OCI-LY1 (cell line): Measurements from ENCODE around the gene EXOC3L1.

Source experiments
- H2AFZ ChIP-seq: fragments of 200-600 bp; sonication (generic), shearing (Covaris generic); 2 replicates; pipeline ENCODE4 v1.6.0; 2014; ENCODE audit warnings: antibody characterized with exemption, mild to moderate bottlenecking, low read length
- H3F3A ChIP-seq: fragments of 200-600 bp; sonication (generic), shearing (Covaris generic); 2 replicates; pipeline ENCODE4 v1.6.0; 2014; ENCODE audit warnings: mild to moderate bottlenecking, antibody characterized with exemption, low read length, moderate library complexity; ENCODE audit not compliant: insufficient read depth
- H3K27ac ChIP-seq: fragments of 200-600 bp; sonication (generic); 2 replicates; pipeline ENCODE4 v1.5.1; 2014; ENCODE audit warnings: low read length, mixed run types, mild to moderate bottlenecking, low read depth; ENCODE audit not compliant: poor library complexity, severe bottlenecking
- H3K27me3 ChIP-seq: fragments of 200-600 bp; sonication (generic); 2 replicates; pipeline ENCODE4 v1.6.0; 2014; ENCODE audit warnings: antibody characterized with exemption, mild to moderate bottlenecking, low read length, moderate library complexity; ENCODE audit not compliant: insufficient read depth
- H3K36me3 ChIP-seq: fragments of 200-600 bp; sonication (generic); 2 replicates; pipeline ENCODE4 v1.6.1; 2014; ENCODE audit warnings: mild to moderate bottlenecking, antibody characterized with exemption, low read length, moderate library complexity, mixed read lengths; ENCODE audit not compliant: insufficient read depth
- H3K4me1 ChIP-seq: fragments of 200-600 bp; sonication (generic); 2 replicates; pipeline ENCODE4 v1.5.1; 2014; ENCODE audit warnings: mild to moderate bottlenecking, low read length, moderate library complexity; ENCODE audit not compliant: insufficient read depth, severe bottlenecking
- H3K4me2 ChIP-seq: fragments of 200-600 bp; sonication (generic), shearing (Covaris generic); 2 replicates; pipeline ENCODE4 v1.6.1; 2014; ENCODE audit warnings: low read length
- H3K4me3 ChIP-seq: fragments of 200-600 bp; sonication (generic); 2 replicates; pipeline ENCODE4 v1.5.1; 2014; ENCODE audit warnings: low read length, low read depth, mild to moderate bottlenecking, mixed read lengths; ENCODE audit not compliant: poor library complexity, severe bottlenecking
- H3K79me2 ChIP-seq: fragments of 200-600 bp; shearing (Covaris generic); 2 replicates; pipeline ENCODE4 v1.6.1; 2016; ENCODE audit warnings: mixed run types, low read length, mixed read lengths; ENCODE audit not compliant: insufficient read depth
- H3K9ac ChIP-seq: fragments of 200-600 bp; sonication (generic), shearing (Covaris generic); 2 replicates; pipeline ENCODE4 v1.6.1; 2014; ENCODE audit warnings: mild to moderate bottlenecking, low read length, mixed read lengths
- H3K9me2 ChIP-seq: fragments of 200-600 bp; sonication (generic), shearing (Covaris generic); 2 replicates; pipeline ENCODE4 v1.6.1; 2014; ENCODE audit warnings: low read depth, mild to moderate bottlenecking, low read length, mixed read lengths
- H3K9me3 ChIP-seq: fragments of 200-600 bp; shearing (Covaris generic); 2 replicates; pipeline ENCODE4 v1.6.1; 2014; ENCODE audit warnings: low read length, mixed read lengths
- H4K20me1 ChIP-seq: fragments of 200-600 bp; sonication (generic), shearing (Covaris generic); 2 replicates; pipeline ENCODE4 v1.6.0; 2016; ENCODE audit warnings: mild to moderate bottlenecking, low read length; ENCODE audit not compliant: insufficient read depth
- CTCF ChIP-seq: fragments of 200-600 bp; sonication (generic), shearing (Covaris generic); IDR thresholded peaks from 2 replicates; pipeline ENCODE4 v1.5.1; 2017; ENCODE audit warnings: mild to moderate bottlenecking, antibody characterized with exemption, low read length, moderate library complexity, mixed read lengths
- EZH2 ChIP-seq: fragments of 200-600 bp; sonication (generic), shearing (Covaris generic); IDR thresholded peaks from 2 replicates; pipeline ENCODE4 v1.8.0; 2017; ENCODE audit warnings: borderline replicate concordance, mixed run types, mild to moderate bottlenecking, antibody characterized with exemption, low read length, moderate library complexity, mixed read lengths

The EXOC3L1 gene

GRCh38 chr16:67213197-67214019, 23.5 kb upstream of the EXOC3L1 start:
- H2AFZ ChIP-seq, result no peak overlapping the region
- H3K4me2 ChIP-seq, result no peak overlapping the region
- TF ChIP-seq EZH2 (no peak), CTCF (no peak)

GRCh38 chr16:67212766-67213165, 22.8 kb upstream of the EXOC3L1 start:
- no peaks in the 10 kb centered on the region for H4K20me1 ChIP-seq
- TF ChIP-seq EZH2, result no peak
- no peak for TF ChIP-seq CTCF

More at GRCh38 chr16:67213197-67214019, 23.5 kb upstream of the EXOC3L1 start:
- H3F3A ChIP-seq, result no peaks in the 10 kb centered on the region
- H3K4me3 ChIP-seq, result no peak overlapping the region
- no peaks in the 10 kb centered on the region for H3K9me3 ChIP-seq
- no peaks in the 10 kb centered on the region for H3K36me3 ChIP-seq
- H3K4me1 ChIP-seq, result no peaks in the 10 kb centered on the region
- H3K79me2 ChIP-seq, result no peaks in the 10 kb centered on the region
- H4K20me1 ChIP-seq, result no peaks in the 10 kb centered on the region
- H3K9me2 ChIP-seq, result no peaks in the 10 kb centered on the region
- H3K9ac ChIP-seq, result no peak overlapping the region
- H3K27me3 ChIP-seq, result no peaks in the 10 kb centered on the region
- H3K27ac ChIP-seq, result no peak overlapping the region

GRCh38 chr16:67211674-67212073, 21.7 kb upstream of the EXOC3L1 start:
- no peaks in the 10 kb centered on the region for H3F3A ChIP-seq
- H2AFZ ChIP-seq, result no peak overlapping the region
- H3K9me2 ChIP-seq, result no peaks in the 10 kb centered on the region
- H3K4me2 ChIP-seq, result no peak overlapping the region
- no peak overlapping the region for H3K9ac ChIP-seq
- H3K9me3 ChIP-seq, result no peaks in the 10 kb centered on the region
- H3K36me3 ChIP-seq, result no peaks in the 10 kb centered on the region
- H3K79me2 ChIP-seq, result no peaks in the 10 kb centered on the region
- H4K20me1 ChIP-seq, result no peaks in the 10 kb centered on the region
- TF ChIP-seq CTCF (no peak), EZH2 (no peak)
- no peaks in the 10 kb centered on the region for H3K4me1 ChIP-seq
- H3K27me3 ChIP-seq, result no peaks in the 10 kb centered on the region
- H3K4me3 ChIP-seq, result no peak overlapping the region
- no peak overlapping the region for H3K27ac ChIP-seq

More at GRCh38 chr16:67212766-67213165, 22.8 kb upstream of the EXOC3L1 start:
- no peak overlapping the region for H3K27ac ChIP-seq
- no peaks in the 10 kb centered on the region for H3K79me2 ChIP-seq
- H3K4me2 ChIP-seq, result no peak overlapping the region
- H3K9ac ChIP-seq, result no peak overlapping the region
- H2AFZ ChIP-seq, result no peak overlapping the region
- no peaks in the 10 kb centered on the region for H3K4me1 ChIP-seq
- H3K4me3 ChIP-seq, result no peak overlapping the region
- no peaks in the 10 kb centered on the region for H3K27me3 ChIP-seq
- H3K9me2 ChIP-seq, result no peaks in the 10 kb centered on the region
- no peaks in the 10 kb centered on the region for H3F3A ChIP-seq
- H3K9me3 ChIP-seq, result no peaks in the 10 kb centered on the region
- no peaks in the 10 kb centered on the region for H3K36me3 ChIP-seq
